PC-3 (cell line): ENCODE results near the gene DCAF4L1.

Source experiments
- CTCF ChIP-seq: fragments of 300-600 bp; sonication (generic); conservative IDR thresholded peaks from 2 replicates; pipeline ENCODE4 v1.5.1; 2017; ENCODE audit warnings: antibody characterized with exemption, low read depth, mild to moderate bottlenecking, low read length
- EZH2 ChIP-seq: fragments of 300-600 bp; sonication (generic); IDR thresholded peaks from one replicate; pipeline ENCODE4 v1.6.1; 2017; ENCODE audit warnings: antibody characterized with exemption, mild to moderate bottlenecking, low read length; ENCODE audit not compliant: unreplicated experiment

- TF ChIP-seq CTCF (peak; percentile 59), EZH2 (no peak)
These were observed 18.5 kb upstream of the DCAF4L1 start for GRCh38 chr4:41963105-41963504.
